LNCaP clone FGC (cell line): ENCODE measurements around the gene ITPRID1.

Experiments
- DNase-seq: peaks from one replicate; pipeline ENCODE4 v3.0.0-alpha.2; 2011; ENCODE audit warnings: low read depth
- H3K4me3 ChIP-seq: 2 replicates; pipeline ENCODE4 v1.5.1; 2011; ENCODE audit warnings: mild to moderate bottlenecking, low read depth, low read length, control low read depth
- CTCF ChIP-seq: IDR thresholded peaks from 2 replicates; pipeline ENCODE4 v1.5.1; 2012; ENCODE audit warnings: mild to moderate bottlenecking; ENCODE audit not compliant: control insufficient read depth, insufficient read depth; ENCODE audit errors: extremely low read depth

The ITPRID1 gene

GRCh38 chr7:31692871-31693270 is 179.0 kb downstream of the ITPRID1 start:
- H3K4me3 ChIP-seq: no peak overlapping the region
- no peak for DNase-seq
- no peak for TF ChIP-seq CTCF

- DNase-seq: no peak
- no peak overlapping the region for H3K4me3 ChIP-seq
- TF ChIP-seq CTCF: no peak
Measured at GRCh38 chr7:31695859-31696614, 182.1 kb downstream of the ITPRID1 start.

GRCh38 chr7:31699050-31699449 is 185.2 kb downstream of the ITPRID1 start:
- no peak overlapping the region for H3K4me3 ChIP-seq
- no peak for TF ChIP-seq CTCF
- no peak for DNase-seq

GRCh38 chr7:31702354-31702753 is 188.5 kb downstream of the ITPRID1 start:
- no peak for DNase-seq
- no peak overlapping the region for H3K4me3 ChIP-seq
- no peak for TF ChIP-seq CTCF

GRCh38 chr7:31705377-31705776 is 191.5 kb downstream of the ITPRID1 start:
- no peak for TF ChIP-seq CTCF
- no peak overlapping the region for H3K4me3 ChIP-seq
- DNase-seq: no peak

- no peak for DNase-seq
- TF ChIP-seq CTCF: no peak
- H3K4me3 ChIP-seq: no peak overlapping the region
Measured at GRCh38 chr7:31707089-31707488, 193.2 kb downstream of the ITPRID1 start.
